GM12878 (cell line): ENCODE results near the gene AGXT. TPM values are rescaled to one million over a fixed set of nuclear protein-coding genes. Genes with fewer than 3 reads are reported as not detected.

Experiments used
- CUX1 ChIP-seq: IDR thresholded peaks from 2 replicates; pipeline ENCODE4 v1.6.1; 2012; ENCODE audit warnings: improper control_type of control experiment, low read depth, low read length; ENCODE audit not compliant: insufficient replicate concordance
- EGR1 ChIP-seq, 2 experiments: IDR thresholded peaks; 1 replicate in 1 of 2; 2 replicates in 1 of 2; pipeline ENCODE4 v1.6.1; 2011 to 2012; ENCODE audit warnings: low read depth in 2 of 2, low read length in 2 of 2, borderline replicate concordance in 1 of 2, mild to moderate bottlenecking in 1 of 2, moderate library complexity in 1 of 2
- HDAC2 ChIP-seq: fragments of 200-600 bp; sonication (generic); IDR thresholded peaks from 2 replicates; pipeline ENCODE4 v1.6.1; 2017
- SMARCA5 ChIP-seq: fragments of 450-650 bp; IDR thresholded peaks from 2 replicates; pipeline ENCODE4 v1.6.1; 2017; ENCODE audit warnings: mild to moderate bottlenecking
- polyA plus RNA-seq, 11 experiments: library from polyadenylated mRNA; depleted of rRNA in 4 of 11; unstranded in 6 of 11; stranded (reverse) in 5 of 11; fragments of >200 nt; fragmentation: Nextera tagmentation in 4 of 11; fragmentation: Illumina TruSeq in 1 of 11; extraction: Ambion mirVana in 4 of 11; extraction: Trizol in 1 of 11; gene quantifications; 1 replicate in 1 of 11; 2 replicates in 10 of 11; pipeline versions ENCODE4 v1.2.1 to v1.2.3, GENCODE V29; 2011 to 2016; ENCODE audit warnings: inconsistent platforms in 2 of 11, missing spikeins in 2 of 11, low read depth in 1 of 11
- total RNA-seq, 4 experiments: library from RNA; depleted of rRNA in 3 of 4; stranded (reverse); fragments of >200 nt in 3 of 4; fragmentation: Illumina TruSeq in 1 of 4; extraction: Trizol in 1 of 4; gene quantifications; 2 replicates each; pipeline versions ENCODE4 v1.2.1 to v1.2.3, GENCODE V29; 2013 to 2021

The AGXT gene
- total and polyA plus RNA-seq, 10 of the 15 experiments (the other 5 are each of a cell fraction or from before 2014, with no cell fraction given): 0.18 TPM; not detected in 9

GRCh38 chr2:240871071-240871958 lies 2.7 kb downstream of the AGXT start (continued):
- no peak for TF ChIP-seq EGR1 (IDR thresholded peaks at IDR 0.05; ENCODE audit: borderline replicate concordance in 1 of 2, low read depth in 2 of 2, low read length in 2 of 2)
- TF ChIP-seq CUX1: no peak
- TF ChIP-seq HDAC2: no peak
- TF ChIP-seq SMARCA5: no peak
- TF ChIP-seq, all 136 proteins: peak for 0
